WTC11 (cell line): Measurements from ENCODE around the gene SUB1. TPM values are rescaled to one million over a fixed set of nuclear protein-coding genes. Genes with fewer than 3 reads are reported as not detected.

Experiments
- ATAC-seq: fragments of 200-7000 bp; cut with Tn5 transposase; 2 replicates; pipeline ENCODE4 v1.10.0; 2021; ENCODE audit warnings: mild to moderate bottlenecking, moderate library complexity
- CTCF ChIA-PET: fragments of 300-600 bp; sonication (Branson Sonifier 250); formaldehyde crosslinking; loops from one replicate; lab custom pipeline; 2021; ENCODE audit warnings: antibody characterized with exemption; lab: Charles Lee
- POLR2A ChIA-PET: fragments of 350-600 bp; sonication (Branson Sonifier 250); formaldehyde crosslinking; loops from one replicate; lab custom pipeline; 2021; ENCODE audit warnings: antibody characterized with exemption; lab: Charles Lee
- DNase-seq: peaks from one replicate; pipeline ENCODE4 v3.0.0; 2021; ENCODE audit warnings: low spot score
- H3K27ac Mint-ChIP-seq: 2 replicates; pipeline ENCODE4 v1.8.0; 2021; ENCODE audit warnings: mixed read lengths
- H3K27me3 Mint-ChIP-seq: 2 replicates; pipeline ENCODE4 v1.8.0; 2021; ENCODE audit warnings: low read depth, mild to moderate bottlenecking, moderate library complexity, mixed read lengths
- H3K36me3 Mint-ChIP-seq: 2 replicates; pipeline ENCODE4 v1.8.0; 2021; ENCODE audit warnings: mixed read lengths
- H3K4me1 Mint-ChIP-seq: 2 replicates; pipeline ENCODE4 v1.8.0; 2022; ENCODE audit warnings: mixed read lengths
- H3K4me3 Mint-ChIP-seq: 2 replicates; pipeline ENCODE4 v1.8.0; 2021; ENCODE audit warnings: mild to moderate bottlenecking, moderate library complexity, mixed read lengths
- H3K9me3 Mint-ChIP-seq: 2 replicates; pipeline ENCODE4 v1.8.0; 2021; ENCODE audit warnings: mixed read lengths
- AR ChIP-seq: fragments of 250-450 bp; sonication (Bioruptor Pico); IDR thresholded peaks from 2 replicates; pipeline ENCODE4 v1.9.0; 2021; ENCODE audit warnings: mild to moderate bottlenecking
- E2F4 ChIP-seq: sonication (generic); formaldehyde crosslinking; IDR thresholded peaks from 2 replicates; pipeline ENCODE4 v1.8.1; 2022; ENCODE audit warnings: low read depth, mild to moderate bottlenecking, moderate library complexity, missing genetic modification reagents, borderline replicate concordance
- EMX1 ChIP-seq: fragments of 250-450 bp; sonication (Bioruptor Pico); IDR thresholded peaks from 2 replicates; pipeline ENCODE4 v1.8.0; 2021; ENCODE audit warnings: mild to moderate bottlenecking
- FOXK1 ChIP-seq: sonication (generic); formaldehyde crosslinking; IDR thresholded peaks from 2 replicates; pipeline ENCODE4 v1.8.0; 2022; ENCODE audit warnings: mild to moderate bottlenecking, moderate library complexity, missing genetic modification reagents
- IRF2 ChIP-seq: sonication (generic); formaldehyde crosslinking; IDR thresholded peaks from 2 replicates; pipeline ENCODE4 v1.8.0; 2022; ENCODE audit warnings: low read depth, missing genetic modification reagents, borderline replicate concordance
- KAT7 ChIP-seq: sonication (generic); formaldehyde crosslinking; IDR thresholded peaks from 2 replicates; pipeline ENCODE4 v1.8.1; 2023; ENCODE audit warnings: missing genetic modification reagents, mild to moderate bottlenecking, borderline replicate concordance
- MAX ChIP-seq: sonication (generic); formaldehyde crosslinking; IDR thresholded peaks from 2 replicates; pipeline ENCODE4 v1.8.0; 2022; ENCODE audit warnings: mild to moderate bottlenecking, missing genetic modification reagents
- MLX ChIP-seq: sonication (generic); formaldehyde crosslinking; IDR thresholded peaks from 2 replicates; pipeline ENCODE4 v1.8.1; 2023; ENCODE audit warnings: mild to moderate bottlenecking, missing genetic modification reagents, moderate library complexity
- MYBL2 ChIP-seq: sonication (generic); formaldehyde crosslinking; IDR thresholded peaks from 2 replicates; pipeline ENCODE4 v1.8.1; 2023; ENCODE audit warnings: mild to moderate bottlenecking, moderate library complexity, missing genetic modification reagents
- NFYB ChIP-seq: sonication (generic); formaldehyde crosslinking; conservative IDR thresholded peaks from 2 replicates; pipeline ENCODE4 v1.8.0; 2022; ENCODE audit warnings: low read depth, missing genetic modification reagents
- NR1H2 ChIP-seq: sonication (generic); formaldehyde crosslinking; IDR thresholded peaks from 2 replicates; pipeline ENCODE4 v1.9.0; 2021; ENCODE audit warnings: mild to moderate bottlenecking, moderate library complexity, missing genetic modification reagents
- RORB ChIP-seq: fragments of 250-450 bp; sonication (Bioruptor Pico); IDR thresholded peaks from 2 replicates; pipeline ENCODE4 v1.9.0; 2021; ENCODE audit warnings: mild to moderate bottlenecking
- SMAD4 ChIP-seq: sonication (generic); formaldehyde crosslinking; IDR thresholded peaks from 2 replicates; pipeline ENCODE4 v1.8.0; 2022; ENCODE audit warnings: mild to moderate bottlenecking, missing genetic modification reagents
- STAT6 ChIP-seq: sonication (generic); formaldehyde crosslinking; conservative IDR thresholded peaks from 2 replicates; pipeline ENCODE4 v1.8.1; 2023; ENCODE audit warnings: mild to moderate bottlenecking, low read depth, missing genetic modification reagents, moderate library complexity
- TEAD4 ChIP-seq: sonication (generic); formaldehyde crosslinking; IDR thresholded peaks from 2 replicates; pipeline ENCODE4 v1.8.0; 2022; ENCODE audit warnings: mild to moderate bottlenecking, missing genetic modification reagents
- ZBTB43 ChIP-seq: sonication (generic); formaldehyde crosslinking; IDR thresholded peaks from 2 replicates; pipeline ENCODE4 v1.8.1; 2023; ENCODE audit warnings: mild to moderate bottlenecking, missing genetic modification reagents
- ZNF138 ChIP-seq: sonication (generic); formaldehyde crosslinking; conservative IDR thresholded peaks from 2 replicates; pipeline ENCODE4 v1.8.1; 2022; ENCODE audit warnings: mild to moderate bottlenecking, moderate library complexity, missing genetic modification reagents
- ZNF219 ChIP-seq: sonication (generic); formaldehyde crosslinking; IDR thresholded peaks from 2 replicates; pipeline ENCODE4 v1.8.0; 2023; ENCODE audit warnings: missing genetic modification reagents, mild to moderate bottlenecking, borderline replicate concordance
- ZNF396 ChIP-seq: fragments of 250-450 bp; sonication (Bioruptor Pico); IDR thresholded peaks from 2 replicates; pipeline ENCODE4 v1.8.0; 2021; ENCODE audit warnings: mild to moderate bottlenecking, moderate library complexity, borderline replicate concordance
- ZNF671 ChIP-seq: fragments of 250-450 bp; sonication (Bioruptor Pico); IDR thresholded peaks from 2 replicates; pipeline ENCODE4 v1.8.0; 2021; ENCODE audit warnings: mild to moderate bottlenecking
- total RNA-seq: library from RNA; stranded (reverse); gene quantifications from 3 replicates; pipeline ENCODE4 v1.2.3, GENCODE V29; 2021
- TF ChIP-seq, protein P1 (sequence below): sonication (generic); formaldehyde crosslinking; IDR thresholded peaks from 2 replicates; pipeline ENCODE4 v1.8.1; 2023; ENCODE audit warnings: mild to moderate bottlenecking, missing genetic modification reagents, moderate library complexity

Gene SUB1
- total RNA-seq, 1 experiment from 2014 or later, result 258 TPM

- no peak for TF ChIP-seq ZNF138 (CRISPR knock-in tag)
Measured at GRCh38 chr5:32618962-32619361, 33.6 kb downstream of the SUB1 start (continued).

DNA sequence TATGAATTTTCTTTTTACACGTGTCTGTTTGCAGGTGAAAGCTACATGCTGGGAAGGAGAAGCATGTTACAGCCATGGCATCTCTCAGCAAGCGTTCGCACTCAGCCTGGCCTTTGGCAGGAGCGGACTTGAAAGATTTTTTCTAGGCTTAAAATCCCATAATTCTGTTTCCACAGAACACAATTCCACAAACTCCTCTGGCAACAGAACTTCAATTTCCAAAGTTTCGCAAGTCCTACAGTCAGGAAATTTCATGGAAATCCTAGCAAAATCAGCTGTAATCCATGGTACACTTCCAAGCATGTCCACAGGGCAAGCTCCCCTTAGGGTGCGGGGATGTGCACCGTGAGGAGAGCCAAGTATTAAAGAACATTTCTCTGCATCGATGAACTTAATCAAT is 35.9 kb downstream of the SUB1 start:
- ChIA-PET CTCF (interaction anchor here (0.7 to 1.0 kb wide), 2 partner anchors 9 to 132 kb away, joined by 3 read pairs; no protein-coding TSS in a partner anchor), POLR2A (no interaction called here)
- no peak for DNase-seq
- Mint-ChIP-seq H3K9me3 (no peaks in the 10 kb centered on the region), H3K36me3 (no peaks in the 10 kb centered on the region), H3K27ac (no peak overlapping the region), H3K27me3 (no peaks in the 10 kb centered on the region; the same call in 1 of the 2 replicates), H3K4me1 (no peaks in the 10 kb centered on the region), H3K4me3 (no peak overlapping the region)
- no peak for TF ChIP-seq TEAD4
- TF ChIP-seq SMAD4 (CRISPR knock-in tag), result no peak
- TF ChIP-seq IRF2 (CRISPR knock-in tag), result no peak
- TF ChIP-seq NR1H2 (CRISPR knock-in tag), result no peak
- TF ChIP-seq MYBL2, result no peak
- TF ChIP-seq RORB (CRISPR knock-in tag), result no peak
- no peak for TF ChIP-seq ZNF396 (CRISPR knock-in tag)
- TF ChIP-seq E2F4 (CRISPR knock-in tag), result no peak
- no peak for TF ChIP-seq NFYB (CRISPR knock-in tag)
- TF ChIP-seq MLX, result no peak
- TF ChIP-seq ZNF219 (CRISPR knock-in tag), result no peak
- no peak for TF ChIP-seq ZNF671 (CRISPR knock-in tag)
- TF ChIP-seq, protein P1, sequence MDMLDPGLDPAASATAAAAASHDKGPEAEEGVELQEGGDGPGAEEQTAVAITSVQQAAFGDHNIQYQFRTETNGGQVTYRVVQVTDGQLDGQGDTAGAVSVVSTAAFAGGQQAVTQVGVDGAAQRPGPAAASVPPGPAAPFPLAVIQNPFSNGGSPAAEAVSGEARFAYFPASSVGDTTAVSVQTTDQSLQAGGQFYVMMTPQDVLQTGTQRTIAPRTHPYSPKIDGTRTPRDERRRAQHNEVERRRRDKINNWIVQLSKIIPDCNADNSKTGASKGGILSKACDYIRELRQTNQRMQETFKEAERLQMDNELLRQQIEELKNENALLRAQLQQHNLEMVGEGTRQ (CRISPR knock-in tag), result no peak
- ATAC-seq, result no peak

DNA sequence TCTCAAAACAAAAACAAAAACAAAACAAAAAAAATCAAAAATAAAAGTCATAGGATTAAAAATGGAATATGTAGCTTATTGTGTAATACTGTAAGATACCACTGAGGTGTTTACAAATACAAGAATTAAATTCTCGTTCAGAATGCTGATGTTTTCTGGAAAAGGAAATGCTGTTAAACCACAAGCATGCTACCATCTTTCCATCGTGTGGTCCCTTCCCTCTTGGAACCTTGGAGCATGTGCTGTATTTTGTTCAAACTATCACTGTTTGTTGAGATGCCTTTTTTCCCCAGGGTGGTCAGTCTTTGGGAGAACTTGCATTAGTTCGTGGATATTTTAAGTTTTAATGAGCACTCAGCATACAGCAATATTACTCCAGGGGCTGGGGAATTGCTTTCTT is 39.7 kb downstream of the SUB1 start:
- H3K36me3 Mint-ChIP-seq, result no peaks in the 10 kb centered on the region
- H3K9me3 Mint-ChIP-seq, result no peaks in the 10 kb centered on the region
- CTCF ChIA-PET, result interaction anchor here (2.1 kb wide), 1 partner anchor 35 kb away, joined by 8 read pairs; no protein-coding TSS in a partner anchor
- no peaks in the 10 kb centered on the region; the same call in 1 of the 2 replicates for H3K27me3 Mint-ChIP-seq
- no peak overlapping the region for H3K4me3 Mint-ChIP-seq
- TF ChIP-seq KAT7 (CRISPR knock-in tag) (no peak), SMAD4 (CRISPR knock-in tag) (no peak), ZBTB43 (CRISPR knock-in tag) (no peak), ZNF396 (CRISPR knock-in tag) (no peak), ZNF671 (CRISPR knock-in tag) (no peak), STAT6 (CRISPR knock-in tag) (no peak), FOXK1 (no peak), AR (CRISPR knock-in tag) (no peak), EMX1 (CRISPR knock-in tag) (no peak), MAX (CRISPR knock-in tag) (no peak)
- POLR2A ChIA-PET, result no interaction called here
- DNase-seq (no peak), ATAC-seq (no peak)
- H3K4me1 Mint-ChIP-seq, result no peaks in the 10 kb centered on the region
- H3K27ac Mint-ChIP-seq, result no peak overlapping the region
